Motor neuron (in vitro differentiated cells): ENCODE data around the gene CORO2A. TPM values are rescaled to one million over a fixed set of nuclear protein-coding genes. Genes with fewer than 3 reads are reported as not detected.
"Not testable (repeated sequence)": the region's sequence is repeated elsewhere in the genome, so short reads cannot be mapped to it uniquely, and the experiment has no call there.

ENCODE experiments used
- ATAC-seq, 8 experiments: fragments of 200-7000 bp; cut with Tn5 transposase; replicated peaks in 6 of 8; 2 replicates each; pipeline ENCODE4 v1.8.0; 2021; ENCODE audit warnings: mild to moderate bottlenecking in 8 of 8, moderate library complexity in 8 of 8
- H3K27ac ChIP-seq, 2 donors: fragments of 250-450 bp; sonication (Bioruptor Pico); 2 replicates each; pipeline ENCODE4 v1.9.0; 2021; ENCODE audit warnings: antibody characterized with exemption in 2 of 2, mild to moderate bottlenecking in 2 of 2, moderate library complexity in 1 of 2
- H3K4me1 ChIP-seq, 2 donors: fragments of 250-450 bp; sonication (Bioruptor Pico); replicated peaks in 1 of 2; 2 replicates each; pipeline ENCODE4 v1.6.1; 2021; ENCODE audit warnings: antibody characterized with exemption in 2 of 2, mild to moderate bottlenecking in 2 of 2, moderate library complexity in 1 of 2
- H3K4me3 ChIP-seq, 5 donors: fragments of 250-450 bp; sonication (Bioruptor Pico); 2 replicates each; pipeline ENCODE4 v1.9.0; 2021; ENCODE audit warnings: antibody characterized with exemption in 5 of 5, mild to moderate bottlenecking in 5 of 5, moderate library complexity in 4 of 5
- WGBS, 10 experiments: fragments of 450-650 bp; shearing (Covaris generic); methylation state at CpG; one replicate each; pipeline ENCODE4 v1.0.0; 2022; 5-methylcytosine and 5-hydroxymethylcytosine counted together
- in situ Hi-C, 9 experiments: fragments of 400-800 bp; cut with MboI; loops; one replicate each; pipeline ENCODE4 v1.15.0; 2021; ENCODE audit warnings: low sequenced_read_pairs in 9 of 9, low pct_unique_long_range_greater_than_20kb in 2 of 9; ENCODE audit not compliant: unreplicated experiment in 9 of 9
- total RNA-seq, 8 experiments: library from RNA; unstranded; fragments of 300-600 nt; gene quantifications; 2 replicates each; pipeline versions ENCODE4 v1.2.3 to v1.2.4, GENCODE V29; 2022

CORO2A gene
- total RNA-seq, 8 experiments from 2014 or later: 0.87 to 3.4 (median 2.0) TPM

DNA sequence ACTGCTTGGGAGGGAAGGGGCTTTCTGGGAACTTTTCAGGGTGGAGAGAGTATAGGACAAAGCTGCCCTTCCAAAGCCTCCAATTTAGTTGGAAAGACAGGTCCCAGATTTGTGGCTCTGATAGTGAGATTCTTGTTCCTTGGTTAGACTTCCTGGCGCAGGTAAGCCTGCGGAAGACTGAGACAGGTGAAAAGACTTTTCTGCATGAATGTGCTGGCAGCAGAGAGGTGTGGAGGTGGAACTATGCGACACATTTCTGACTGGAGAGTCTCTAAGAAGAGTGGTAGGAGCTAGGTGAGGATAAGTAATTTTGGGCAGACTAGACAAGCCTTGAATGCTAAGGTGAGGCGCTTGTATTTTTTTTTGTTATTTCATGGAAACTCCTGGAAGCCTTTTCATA, 106.0 kb downstream of the CORO2A start:
- Histone ChIP-seq H3K4me3 (no peak overlapping the region), H3K4me1 (peaks cover 2 to 10% of the 10 kb centered on the region in 2 donors), H3K27ac (no peak overlapping the region)
- in situ Hi-C loops: loop anchor here in 3 of 9 experiments (25.0 kb wide), 2 partner anchors 176 to 701 kb away; partner anchors contain the start of genes TBC1D2 (in 2 of the 3) and ANKS6 (in 1 of the 3)
- 100% methylated on average over 1 to 4 of the region's 4 CpGs; no CpG with 5 or more reads in 6 of the 10 experiments for WGBS, 10 experiments
- ATAC-seq: no peak

DNA sequence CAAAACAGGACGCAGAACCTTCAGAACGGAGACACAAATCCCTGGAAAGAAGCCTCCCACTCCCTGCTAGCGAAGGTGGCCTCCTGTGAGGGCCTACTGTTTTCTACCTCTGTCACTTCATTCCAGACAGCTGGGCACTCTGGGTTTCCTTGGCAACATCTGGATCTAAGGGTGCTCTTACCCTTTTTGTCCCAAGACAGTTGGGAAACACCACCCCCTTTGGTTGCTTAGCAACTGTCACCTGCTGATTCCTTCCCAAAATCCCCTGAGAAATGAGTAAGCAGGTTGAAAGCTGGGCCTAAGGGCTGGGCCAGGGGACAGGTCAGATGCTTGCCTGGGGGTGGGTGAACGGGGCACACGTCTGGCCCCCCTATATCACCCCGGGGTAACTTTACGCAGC, 106.5 kb downstream of the CORO2A start:
- ATAC-seq: peak in 4 of 8 experiments; percentile 35 to 58 (median 40)
- WGBS, 10 experiments: 30 to 85% (median 69%) methylated on average over 1 to 4 of the region's 7 CpGs; no CpG with 5 or more reads in 2 of the 10 experiments
- Histone ChIP-seq H3K4me1 (peaks cover 2 to 10% of the 10 kb centered on the region in 2 donors), H3K27ac (no peak overlapping the region), H3K4me3 (no peak overlapping the region)
- in situ Hi-C loops: loop anchor here in 3 of 9 experiments (25.0 kb wide), 2 partner anchors 176 to 701 kb away; partner anchors contain the start of genes TBC1D2 (in 2 of the 3) and ANKS6 (in 1 of the 3)

DNA sequence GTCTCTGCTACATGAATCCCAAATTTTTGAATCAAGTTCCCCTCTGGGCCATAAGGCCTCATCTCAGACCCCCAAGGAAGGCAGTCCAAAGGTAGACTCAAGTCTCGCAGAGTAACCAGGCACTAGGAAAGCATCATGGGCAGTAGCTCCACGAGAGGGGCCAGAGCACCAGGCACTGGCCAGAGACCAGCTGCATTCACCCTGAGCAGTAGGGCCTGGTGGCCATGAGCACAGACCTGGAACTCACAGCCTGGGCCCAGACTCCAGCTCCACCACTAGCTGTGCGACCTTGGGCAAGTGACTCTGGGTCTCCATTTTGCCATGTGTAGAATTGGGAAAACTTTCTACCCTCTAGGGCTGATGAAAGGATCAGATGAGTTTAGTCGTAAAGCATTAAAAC, 107.4 kb downstream of the CORO2A start:
- Histone ChIP-seq H3K27ac (no peak overlapping the region), H3K4me3 (no peak overlapping the region), H3K4me1 (peaks cover 2 to 10% of the 10 kb centered on the region in 2 donors)
- no peak for ATAC-seq
- in situ Hi-C loops: loop anchor here in 3 of 9 experiments (25.0 kb wide), 2 partner anchors 177 to 702 kb away; partner anchors contain the start of genes TBC1D2 (in 2 of the 3) and ANKS6 (in 1 of the 3)
- WGBS, 10 experiments: 83 to 100% (median 100%) methylated on average over 1 to 3 of the region's 4 CpGs; no CpG with 5 or more reads in 5 of the 10 experiments

DNA sequence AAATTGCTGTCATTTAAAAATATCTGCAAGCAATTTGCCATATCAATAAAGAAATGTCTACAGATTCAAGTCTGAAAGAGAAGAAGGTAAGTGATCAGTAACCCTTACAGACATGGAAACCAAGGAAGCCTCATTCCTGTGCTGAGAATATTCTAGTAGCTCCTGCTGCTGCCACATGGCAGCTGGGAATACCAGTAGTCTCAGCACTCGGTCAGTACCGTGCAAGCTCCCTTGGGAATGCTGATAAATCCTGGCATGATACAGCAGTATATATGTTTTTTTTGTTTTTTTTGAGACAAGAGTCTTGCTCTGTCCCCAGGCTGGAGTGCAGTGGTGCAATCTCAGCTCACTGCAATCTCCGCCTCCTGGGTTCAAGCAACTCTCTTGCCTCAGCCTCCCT, 108.0 kb downstream of the CORO2A start:
- no peak overlapping the region for H3K4me3 ChIP-seq
- ATAC-seq: no peak
- H3K27ac ChIP-seq: no peak overlapping the region
- H3K4me1 ChIP-seq: peaks cover 2 to 10% of the 10 kb centered on the region in 2 donors
- 75 to 100% (median 95%) methylated on average over 1 to 3 of the region's 3 CpGs; no CpG with 5 or more reads in 4 of the 10 experiments for WGBS, 10 experiments
- in situ Hi-C loops: loop anchor here in 3 of 9 experiments (25.0 kb wide), 2 partner anchors 178 to 703 kb away; partner anchors contain the start of genes TBC1D2 (in 2 of the 3) and ANKS6 (in 1 of the 3)

- in situ Hi-C loops: loop anchor here in 3 of 9 experiments (25.0 kb wide), 2 partner anchors 179 to 704 kb away; partner anchors contain the start of genes TBC1D2 (in 2 of the 3) and ANKS6 (in 1 of the 3)
- no peak for ATAC-seq
- Histone ChIP-seq H3K4me1 (peaks cover 2 to 10% of the 10 kb centered on the region in 2 donors), H3K4me3 (no peak overlapping the region), H3K27ac (no peak overlapping the region)
- WGBS, 10 experiments: 91 to 100% (median 100%) methylated on average over 1 to 5 of the region's 7 CpGs; no CpG with 5 or more reads in 4 of the 10 experiments
These were observed 108.8 kb downstream of the CORO2A start for GRCh38 chr9:98083566-98084183.

- in situ Hi-C loops: loop anchor here in 3 of 9 experiments (25.0 kb wide), 2 partner anchors 179 to 704 kb away; partner anchors contain the start of genes TBC1D2 (in 2 of the 3) and ANKS6 (in 1 of the 3)
- 100% methylated on average over 2 of the region's 2 CpGs; no CpG with 5 or more reads in 6 of the 10 experiments for WGBS, 10 experiments
- H3K4me1 ChIP-seq: peaks cover 2 to 10% of the 10 kb centered on the region in 2 donors
- H3K4me3 ChIP-seq: no peak overlapping the region
- no peak overlapping the region for H3K27ac ChIP-seq
- ATAC-seq: peak in 2 of 8 experiments; percentile 11 to 66
These were observed 109.4 kb downstream of the CORO2A start for GRCh38 chr9:98083061-98083501.

GRCh38 chr9:98081477-98082219, 110.8 kb downstream of the CORO2A start:
- in situ Hi-C loops: loop anchor here in 3 of 9 experiments (25.0 kb wide), 2 partner anchors 181 to 706 kb away; partner anchors contain the start of genes TBC1D2 (in 2 of the 3) and ANKS6 (in 1 of the 3)
- Histone ChIP-seq H3K4me1 (peaks cover 2 to 10% of the 10 kb centered on the region in 2 donors), H3K4me3 (no peak overlapping the region), H3K27ac (no peak overlapping the region)
- WGBS, 10 experiments: 90 to 100% (median 100%) methylated on average over 1 to 3 of the region's 6 CpGs; no CpG with 5 or more reads in 1 of the 10 experiments
- ATAC-seq: no peak

DNA sequence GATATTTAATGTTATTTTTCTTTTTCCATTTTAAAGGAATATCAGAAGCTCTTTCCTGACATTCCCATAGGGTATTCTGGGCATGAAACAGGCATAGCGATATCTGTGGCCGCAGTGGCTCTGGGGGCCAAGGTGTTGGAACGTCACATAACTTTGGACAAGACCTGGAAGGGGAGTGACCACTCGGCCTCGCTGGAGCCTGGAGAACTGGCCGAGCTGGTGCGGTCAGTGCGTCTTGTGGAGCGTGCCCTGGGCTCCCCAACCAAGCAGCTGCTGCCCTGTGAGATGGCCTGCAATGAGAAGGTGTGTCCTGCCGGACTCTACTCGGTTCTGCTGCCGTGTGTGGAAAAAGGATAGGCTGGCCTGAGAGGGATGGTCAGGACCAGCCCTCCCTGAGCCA, 111.7 kb downstream of the CORO2A start:
- 89 to 100% methylated on average over 2 to 12 of the region's 12 CpGs; no CpG with 5 or more reads in 8 of the 10 experiments for WGBS, 10 experiments
- no peak for ATAC-seq
- Histone ChIP-seq H3K4me3 (no peak overlapping the region), H3K27ac (no peak overlapping the region), H3K4me1 (peaks cover 0 to 7% of the 10 kb centered on the region in 2 donors)
- in situ Hi-C loops: loop anchor here in 3 of 9 experiments (25.0 kb wide), 2 partner anchors 182 to 707 kb away; partner anchors contain the start of genes TBC1D2 (in 2 of the 3) and ANKS6 (in 1 of the 3)

- in situ Hi-C loops: loop anchor here in 3 of 9 experiments (25.0 kb wide), 2 partner anchors 182 to 707 kb away; partner anchors contain the start of genes TBC1D2 (in 2 of the 3) and ANKS6 (in 1 of the 3)
- ATAC-seq: peak in 1 of 8 experiments; percentile 7
- H3K27ac ChIP-seq: no peak overlapping the region
- WGBS, 10 experiments: 88 to 100% (median 100%) methylated on average over 1 of the region's 1 CpG; no CpG with 5 or more reads in 6 of the 10 experiments
- H3K4me1 ChIP-seq: peaks cover 0 to 5% of the 10 kb centered on the region in 2 donors
- H3K4me3 ChIP-seq: no peak overlapping the region
These were observed 112.1 kb downstream of the CORO2A start for GRCh38 chr9:98080326-98080725.

DNA sequence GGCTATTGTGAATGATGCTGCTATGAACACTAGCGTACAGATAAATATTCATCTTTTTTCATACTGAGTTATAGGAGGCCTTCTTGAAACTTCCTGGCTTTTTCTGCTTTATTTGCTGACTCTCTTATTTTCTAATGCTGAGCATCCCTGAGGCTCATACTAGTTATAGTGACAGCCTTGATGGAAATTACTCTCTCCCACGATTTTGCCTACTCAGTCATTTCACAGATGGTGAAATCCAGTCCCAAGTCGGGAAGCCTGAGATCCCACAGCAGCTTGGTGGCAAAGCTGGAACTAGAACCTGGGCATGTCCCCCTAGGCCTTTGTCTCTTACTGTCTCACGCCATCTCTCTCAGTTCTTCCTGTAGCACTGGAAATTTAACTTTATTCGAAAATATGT, 113.5 kb downstream of the CORO2A start:
- Histone ChIP-seq H3K4me1 (peaks cover 2 to 7% of the 10 kb centered on the region in 2 donors), H3K4me3 (no peak overlapping the region), H3K27ac (no peak overlapping the region)
- no peak for ATAC-seq
- WGBS, 10 experiments: 59 to 100% (median 83%) methylated on average over 1 to 5 of the region's 5 CpGs
- in situ Hi-C loops: loop anchor here in 4 of 9 experiments (10.0 to 25.0 kb wide), 3 partner anchors 183 to 708 kb away; partner anchors contain the start of genes TBC1D2 (in 2 of the 4) and ANKS6 (in 1 of the 4)

- ATAC-seq, H3K27ac ChIP-seq, H3K4me1 ChIP-seq, H3K4me3 ChIP-seq: not testable (repeated sequence)
- 25 to 95% (median 50%) methylated on average over 1 to 4 of the region's 8 CpGs; no CpG with 5 or more reads in 5 of the 10 experiments for WGBS, 10 experiments
- in situ Hi-C loops: loop anchor here in 4 of 9 experiments (10.0 to 25.0 kb wide), 3 partner anchors 186 to 711 kb away; partner anchors contain the start of genes TBC1D2 (in 2 of the 4) and ANKS6 (in 1 of the 4)
These were observed 115.9 kb downstream of the CORO2A start for GRCh38 chr9:98076514-98076890.

- Histone ChIP-seq H3K27ac (no peak overlapping the region), H3K4me1 (peaks cover 2 to 7% of the 10 kb centered on the region in 2 donors), H3K4me3 (no peak overlapping the region)
- in situ Hi-C loops: loop anchor here in 4 of 9 experiments (10.0 to 25.0 kb wide), 3 partner anchors 187 to 712 kb away; partner anchors contain the start of genes TBC1D2 (in 2 of the 4) and ANKS6 (in 1 of the 4)
- WGBS, 10 experiments: 9 to 100% (median 78%) methylated on average over 1 to 2 of the region's 6 CpGs; no CpG with 5 or more reads in 1 of the 10 experiments
- peak in 3 of 8 experiments; percentile 19 to 91 (median 80) for ATAC-seq
These were observed 117.1 kb downstream of the CORO2A start for GRCh38 chr9:98075332-98075805.
